ENCODE data around the gene NTN4.

DNA sequence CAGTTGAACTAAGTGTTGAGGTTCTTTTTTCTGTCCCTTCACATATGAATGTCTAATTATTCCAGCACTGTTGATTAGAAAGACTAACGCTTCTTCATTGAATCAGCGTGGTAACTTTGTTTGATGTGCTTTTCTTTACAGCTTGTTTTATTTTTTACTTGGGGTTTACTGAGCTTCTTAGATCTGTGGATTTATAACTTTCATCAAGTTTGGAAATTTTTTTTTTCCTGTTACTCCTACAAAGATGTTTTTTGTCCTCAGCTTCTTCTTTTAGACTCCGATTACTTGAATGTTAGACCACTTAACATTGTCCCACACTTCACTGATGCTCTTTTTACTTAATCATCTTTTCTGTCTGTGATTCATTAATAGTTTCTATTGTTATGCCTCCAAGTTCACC, 31.5 kb downstream of the NTN4 start:
- TF ChIP-seq, protein P1, sequence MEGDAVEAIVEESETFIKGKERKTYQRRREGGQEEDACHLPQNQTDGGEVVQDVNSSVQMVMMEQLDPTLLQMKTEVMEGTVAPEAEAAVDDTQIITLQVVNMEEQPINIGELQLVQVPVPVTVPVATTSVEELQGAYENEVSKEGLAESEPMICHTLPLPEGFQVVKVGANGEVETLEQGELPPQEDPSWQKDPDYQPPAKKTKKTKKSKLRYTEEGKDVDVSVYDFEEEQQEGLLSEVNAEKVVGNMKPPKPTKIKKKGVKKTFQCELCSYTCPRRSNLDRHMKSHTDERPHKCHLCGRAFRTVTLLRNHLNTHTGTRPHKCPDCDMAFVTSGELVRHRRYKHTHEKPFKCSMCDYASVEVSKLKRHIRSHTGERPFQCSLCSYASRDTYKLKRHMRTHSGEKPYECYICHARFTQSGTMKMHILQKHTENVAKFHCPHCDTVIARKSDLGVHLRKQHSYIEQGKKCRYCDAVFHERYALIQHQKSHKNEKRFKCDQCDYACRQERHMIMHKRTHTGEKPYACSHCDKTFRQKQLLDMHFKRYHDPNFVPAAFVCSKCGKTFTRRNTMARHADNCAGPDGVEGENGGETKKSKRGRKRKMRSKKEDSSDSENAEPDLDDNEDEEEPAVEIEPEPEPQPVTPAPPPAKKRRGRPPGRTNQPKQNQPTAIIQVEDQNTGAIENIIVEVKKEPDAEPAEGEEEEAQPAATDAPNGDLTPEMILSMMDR (conservative IDR thresholded peaks at IDR 0.05), result no peak
- no peak for TF ChIP-seq ZFX (IDR thresholded peaks at IDR 0.05)
